ENCODE measurements around the gene OGA.

- TF ChIP-seq ZNF518A (tag by site-specific recombination; conservative IDR thresholded peaks at IDR 0.05; ENCODE audit: low read depth) = no peak
- no peak for TF ChIP-seq PBX3 (CRISPR knock-in tag; IDR thresholded peaks at IDR 0.05)
- no peak for TF ChIP-seq ZNF239 (tag by site-specific recombination; IDR thresholded peaks at IDR 0.05)
- no peak for TF ChIP-seq CTCF (tag by site-specific recombination; IDR thresholded peaks at IDR 0.05)
- no peak for TF ChIP-seq ZNF214 (tag by site-specific recombination; IDR thresholded peaks at IDR 0.05; ENCODE audit: borderline replicate concordance)
- no peak for TF ChIP-seq ZNF146 (tag by site-specific recombination; IDR thresholded peaks at IDR 0.05)
- TF ChIP-seq REST (tag by site-specific recombination; IDR thresholded peaks at IDR 0.05) = no peak
- no peak for TF ChIP-seq SP3 (tag by site-specific recombination; IDR thresholded peaks at IDR 0.05)
- no peak for TF ChIP-seq KLF9 (tag by site-specific recombination; IDR thresholded peaks at IDR 0.05; ENCODE audit: low read depth)
- TF ChIP-seq ZNF335 (tag by site-specific recombination; conservative IDR thresholded peaks at IDR 0.05) = 0 out of 2 replicates have a peak, but pooled peaks have one; percentile 43
- TF ChIP-seq ZSCAN30 (tag by site-specific recombination; IDR thresholded peaks at IDR 0.05) = peak; percentile 69
- no peak for TF ChIP-seq ZBTB7A (tag by site-specific recombination; IDR thresholded peaks at IDR 0.05; ENCODE audit: low read depth)
These were observed 50.7 kb downstream of the OGA start for GRCh38 chr10:101767600-101767945.
